Left lung (tissue), 14 donors: Measurements from ENCODE around the gene RAPGEF5. TPM values are rescaled to one million over a fixed set of nuclear protein-coding genes. Genes with fewer than 3 reads are reported as not detected.

Source experiments
- ATAC-seq: fragments of 200-7000 bp; cut with Tn5 transposase; one replicate; pipeline ENCODE4 v1.9.1; 2020; ENCODE audit warnings: moderate library complexity
- DNase-seq, 4 donors: peaks; one replicate each; pipeline ENCODE4 v3.0.0-alpha.2; 2013 to 2020
- H3K27ac ChIP-seq, 2 donors: fragments of 200-600 bp; sonication (generic) in 1 of 2; one replicate each; pipeline versions ENCODE4 v1.5.0 to v1.8.0; 2020 to 2021
- H3K27me3 ChIP-seq, 2 donors: fragments of 200-600 bp; sonication (generic) in 1 of 2; one replicate each; pipeline versions ENCODE4 v1.5.0 to v1.8.0; 2020 to 2021
- H3K36me3 ChIP-seq, 2 donors: fragments of 200-600 bp; sonication (generic) in 1 of 2; one replicate each; pipeline versions ENCODE4 v1.5.0 to v1.8.0; 2020 to 2021
- H3K4me1 ChIP-seq, 2 donors: fragments of 200-600 bp; one replicate each; pipeline ENCODE4 v1.8.0; 2021
- H3K4me3 ChIP-seq, 2 donors: fragments of 200-600 bp; sonication (generic) in 1 of 2; one replicate each; pipeline versions ENCODE4 v1.5.0 to v1.8.0; 2020 to 2021; ENCODE audit warnings: mild to moderate bottlenecking in 1 of 2
- H3K9me3 ChIP-seq, 2 donors: fragments of 200-600 bp; sonication (generic) in 1 of 2; one replicate each; pipeline versions ENCODE4 v1.5.0 to v1.8.0; 2020 to 2021
- CTCF ChIP-seq, 2 donors: fragments of 200-600 bp; sonication (generic) in 1 of 2; IDR thresholded peaks; one replicate each; pipeline versions ENCODE4 v1.5.0 to v1.8.0; 2021; ENCODE audit warnings: antibody characterized with exemption in 2 of 2
- intact Hi-C, 2 donors: fragments of 100-400 bp; cut with DNase I; formaldehyde crosslinking; loops; one replicate each; pipeline versions ENCODE4 v1.11.2 to v1.14.2; 2022
- long read RNA-seq, 12 donors: library from polyadenylated mRNA in 2 of 12; unstranded in 2 of 12; transcript quantifications; one replicate each; pipeline ENCODE4 v2.0.0 and lab custom pipeline, GENCODE V29; 2019 to 2026
- polyA plus RNA-seq, 6 donors: library from polyadenylated mRNA; unstranded; fragments of 120-200 nt; gene quantifications; one replicate each; pipeline ENCODE4 v1.2.1, GENCODE V29; 2013; ENCODE audit not compliant: insufficient read length in 6 of 6
- total RNA-seq, 2 donors: library from RNA; stranded (reverse); fragmentation: NEBNext Ultra II Directional; extraction: Animal tissue kit (Norgen Biotek cat#: 25700); gene quantifications; one replicate each; pipeline ENCODE4 v1.2.1, GENCODE V29; 2021
- donor health status: DM: no; HTN: yes; CAD: no.
- donor health status: DM: no; HTN: no; CAD: no.

Gene RAPGEF5
- total RNA-seq (10 to 100 TPM; 44.2 to 64.6 TPM), polyA plus RNA-seq (10 to 100 TPM; 74.2 to 98.7 (median 88.0) TPM)
- long read RNA-seq, donor 1 = 0 reads
- long read RNA-seq, donor 2, full-length matches to known transcripts = 2 of 2 reads
- long read RNA-seq, donor 2, partial matches to known transcripts = 0 of 2 reads
- long read RNA-seq, donor 2, other reads (novel, unspliced or antisense) = 0 of 2 reads
- long read RNA-seq, donor 3, full-length matches to known transcripts = 1 of 1 reads
- long read RNA-seq, donor 3, partial matches to known transcripts = 0 of 1 reads
- long read RNA-seq, donor 3, other reads (novel, unspliced or antisense) = 0 of 1 reads
- long read RNA-seq, donor 4, partial matches to known transcripts = 4 of 5 reads
- long read RNA-seq, donor 4, other reads (novel, unspliced or antisense) = 1 of 5 reads
- long read RNA-seq, donor 5, full-length matches to known transcripts = 2 of 2 reads
- long read RNA-seq, donor 5, partial matches to known transcripts = 0 of 2 reads
- long read RNA-seq, donor 5, other reads (novel, unspliced or antisense) = 0 of 2 reads
- long read RNA-seq, donor 6, full-length matches to known transcripts = 1 of 1 reads
- long read RNA-seq, donor 6, partial matches to known transcripts = 0 of 1 reads
- long read RNA-seq, donor 6, other reads (novel, unspliced or antisense) = 0 of 1 reads
- long read RNA-seq, donor 7 = 0 reads
- long read RNA-seq, donor 8 = 0 reads
- long read RNA-seq, donor 9 = 0 reads
- long read RNA-seq, donor 10, partial matches to known transcripts = 6 of 6 reads
- long read RNA-seq, donor 10, other reads (novel, unspliced or antisense) = 0 of 6 reads
- long read RNA-seq, donor 11, full-length matches to known transcripts = 3 of 3 reads
- long read RNA-seq, donor 11, partial matches to known transcripts = 0 of 3 reads
- long read RNA-seq, donor 11, other reads (novel, unspliced or antisense) = 0 of 3 reads
- long read RNA-seq, donor 12, partial matches to known transcripts = 0 of 1 reads
- long read RNA-seq, donor 12, other reads (novel, unspliced or antisense) = 0 of 1 reads

GRCh38 chr7:22356701-22357310 is at the start of gene RAPGEF5:
Gene RAPGEF5, minus strand, starts transcription at chr7:22357154. Its CDS starts 94 bp downstream, at chr7:22357060.
- Histone ChIP-seq H3K4me1 (peaks cover 3 to 10% of the 10 kb centered on the region in 2 donors), H3K27ac (peak within 1 kb of the TSS; percentile 19 to 49), H3K36me3 (no peaks in the 10 kb centered on the region), H3K27me3 (peaks cover 0 to 33% of the 10 kb centered on the region in 2 donors), H3K4me3 (peak within 1 kb of the TSS; percentile 38 to 45), H3K9me3 (peaks cover 0 to 3% of the 10 kb centered on the region in 2 donors)
- DNase-seq (peak; percentile 20 to 84 (median 38)), ATAC-seq (peak; percentile 85)
- intact Hi-C loops = no loop called here
- TF ChIP-seq CTCF (IDR thresholded peaks at IDR 0.05) = no peak

- no peak overlapping the region for H3K4me3 ChIP-seq
- no peaks in the 10 kb centered on the region for H3K9me3 ChIP-seq
- DNase-seq = no peak
- no peak for TF ChIP-seq CTCF (IDR thresholded peaks at IDR 0.05)
- intact Hi-C loops = no loop called here
- H3K4me1 ChIP-seq = no peaks in the 10 kb centered on the region
- no peak for ATAC-seq
- no peaks in the 10 kb centered on the region for H3K36me3 ChIP-seq
- no peaks in the 10 kb centered on the region for H3K27me3 ChIP-seq
- no peak overlapping the region for H3K27ac ChIP-seq
Observed at GRCh38 chr7:22406715-22407114, 49.8 kb upstream of the RAPGEF5 start.

- Histone ChIP-seq H3K4me1 (no peaks in the 10 kb centered on the region), H3K36me3 (no peaks in the 10 kb centered on the region), H3K27ac (no peak overlapping the region), H3K9me3 (no peaks in the 10 kb centered on the region), H3K27me3 (no peaks in the 10 kb centered on the region), H3K4me3 (no peak overlapping the region)
- ATAC-seq (no peak), DNase-seq (no peak)
- intact Hi-C loops = no loop called here
- TF ChIP-seq CTCF (IDR thresholded peaks at IDR 0.05) = no peak
Observed at GRCh38 chr7:22404421-22405023, 47.6 kb upstream of the RAPGEF5 start.

- DNase-seq (no peak), ATAC-seq (no peak)
- Histone ChIP-seq H3K4me3 (no peak overlapping the region), H3K4me1 (no peaks in the 10 kb centered on the region), H3K9me3 (no peaks in the 10 kb centered on the region), H3K27ac (no peak overlapping the region), H3K36me3 (no peaks in the 10 kb centered on the region), H3K27me3 (no peaks in the 10 kb centered on the region)
- intact Hi-C loops = no loop called here
- TF ChIP-seq CTCF (IDR thresholded peaks at IDR 0.05) = no peak
Observed at GRCh38 chr7:22403344-22403743, 46.4 kb upstream of the RAPGEF5 start.
